Kidney (tissue), 14 donors: ENCODE data around the gene WDFY4. TPM values are rescaled to one million over a fixed set of nuclear protein-coding genes. Genes with fewer than 3 reads are reported as not detected.

ENCODE experiments used
- DNase-seq, 5 donors: peaks; one replicate each; pipeline ENCODE4 v3.0.0-alpha.2; 2013 to 2020
- FAIRE-seq: peaks from 2 replicates; lab custom pipeline; 2012; peaks lifted over from hg19 to GRCh38; lab: Jason Lieb, UNC
- H3K27ac ChIP-seq, 2 donors: one replicate each; pipeline ENCODE4 v1.7.0; 2013; ENCODE audit warnings: low read depth in 2 of 2, low read length in 2 of 2, inconsistent platforms in 1 of 2
- H3K27me3 ChIP-seq: one replicate; pipeline ENCODE4 v1.7.1; 2013; ENCODE audit warnings: low read length, inconsistent platforms; ENCODE audit not compliant: control insufficient read depth, insufficient read depth
- H3K36me3 ChIP-seq, 3 donors: one replicate each; pipeline versions ENCODE4 v1.7.0 to v1.7.1; 2013; ENCODE audit warnings: low read length in 3 of 3, control low read depth in 1 of 3, inconsistent platforms in 1 of 3; ENCODE audit not compliant: insufficient read depth in 3 of 3, control insufficient read depth in 2 of 3
- H3K4me1 ChIP-seq, 3 donors: one replicate each; pipeline versions ENCODE4 v1.7.0 to v1.7.1; 2013; ENCODE audit warnings: low read length in 3 of 3, inconsistent platforms in 1 of 3, low read depth in 1 of 3; ENCODE audit not compliant: control insufficient read depth in 2 of 3, insufficient read depth in 2 of 3
- H3K4me3 ChIP-seq, 3 donors: one replicate each; pipeline versions ENCODE4 v1.7.0 to v1.8.1; 2013; ENCODE audit warnings: low read length in 3 of 3, control low read depth in 1 of 3, inconsistent platforms in 1 of 3
- H3K9ac ChIP-seq, 3 donors: one replicate each; pipeline versions ENCODE4 v1.7.0 to v1.7.1; 2013; ENCODE audit warnings: low read length in 3 of 3, control low read depth in 1 of 3, inconsistent platforms in 1 of 3
- H3K9me3 ChIP-seq, 3 donors: one replicate each; pipeline versions ENCODE4 v1.7.0 to v1.7.1; 2013; ENCODE audit warnings: low read length in 3 of 3, control low read depth in 1 of 3, inconsistent platforms in 1 of 3; ENCODE audit not compliant: control insufficient read depth in 2 of 3, insufficient read depth in 1 of 3
- CTCF ChIP-seq: IDR thresholded peaks from 3 replicates; pipeline ENCODE4 v1.5.1; 2012; ENCODE audit warnings: mild to moderate bottlenecking, moderate library complexity, borderline replicate concordance; ENCODE audit not compliant: insufficient read depth; ENCODE audit errors: extremely low read depth
- intact Hi-C: fragments of 100-400 bp; cut with DNase I; formaldehyde crosslinking; loops from one replicate; pipeline ENCODE4 v1.11.1; 2022
- polyA plus RNA-seq: library from polyadenylated mRNA; stranded (reverse); fragments of 350-450 nt; fragmentation: Illumina TruSeq; extraction: RNeasy Lipid Tissue Mini Kit (QIAGEN cat#74804); gene quantifications from one replicate; pipeline ENCODE4 v1.2.3, GENCODE V29; 2014; ENCODE audit warnings: low read depth, low replicate concordance; ENCODE audit not compliant: insufficient read depth
- total RNA-seq: library from RNA; stranded (reverse); fragmentation: NEBNext Ultra II Directional; extraction: Animal tissue kit (Norgen Biotek cat#: 25700); gene quantifications from one replicate; pipeline ENCODE4 v1.2.1, GENCODE V29; 2021
- donor health status: control.
- donor health status: control.
- donor health status: control.
- donor health status: control.
- donor health status: control.
- donor health status: DM: yes; HTN: yes; CAD: no.
- donor health status: Normal renal cell carcinoma (clear cell type).

Gene WDFY4
- total and polyA plus RNA-seq, 2 donors from 2014 or later: 1.7 to 13.3 TPM

GRCh38 chr10:48801001-48801421, 116.3 kb downstream of the WDFY4 start:
- no peaks in the 10 kb centered on the region for H3K9me3 ChIP-seq
- intact Hi-C loops: no loop called here
- H3K9ac ChIP-seq: no peak overlapping the region
- no peak overlapping the region for H3K27ac ChIP-seq
- H3K36me3 ChIP-seq: no peaks in the 10 kb centered on the region
- H3K4me1 ChIP-seq: no peaks in the 10 kb centered on the region
- no peak for TF ChIP-seq CTCF
- no peaks in the 10 kb centered on the region for H3K27me3 ChIP-seq
- DNase-seq: no peak
- FAIRE-seq: no peak
- no peak overlapping the region for H3K4me3 ChIP-seq

GRCh38 chr10:48802611-48803071, 118.0 kb downstream of the WDFY4 start:
- no peak for FAIRE-seq
- Histone ChIP-seq H3K36me3 (no peaks in the 10 kb centered on the region), H3K27ac (no peak overlapping the region), H3K27me3 (no peaks in the 10 kb centered on the region), H3K4me1 (no peaks in the 10 kb centered on the region), H3K9me3 (no peaks in the 10 kb centered on the region), H3K4me3 (no peak overlapping the region), H3K9ac (no peak overlapping the region)
- DNase-seq: no peak
- TF ChIP-seq CTCF: no peak
- intact Hi-C loops: no loop called here

- FAIRE-seq: no peak
- H3K27ac ChIP-seq: no peak overlapping the region
- intact Hi-C loops: no loop called here
Observed at GRCh38 chr10:48803801-48804584, 119.3 kb downstream of the WDFY4 start.

More at GRCh38 chr10:48803801-48804584, 119.3 kb downstream of the WDFY4 start:
- H3K36me3 ChIP-seq: no peaks in the 10 kb centered on the region
- no peak for TF ChIP-seq CTCF
- no peaks in the 10 kb centered on the region for H3K9me3 ChIP-seq
- DNase-seq: no peak
- no peak overlapping the region for H3K9ac ChIP-seq
- no peak overlapping the region for H3K4me3 ChIP-seq
- no peaks in the 10 kb centered on the region for H3K4me1 ChIP-seq
- H3K27me3 ChIP-seq: no peaks in the 10 kb centered on the region
